ENCODE measurements around the gene CACNA1G. TPM values are rescaled to one million over a fixed set of nuclear protein-coding genes. Genes with fewer than 3 reads are reported as not detected.

The CACNA1G gene
- total RNA-seq, 1 donor from 2014 or later, result not detected

- no peak for DNase-seq (ENCODE audit: low read depth in 2 of 2)
Measured at GRCh38 chr17:50533185-50533584, 27.3 kb upstream of the CACNA1G start.

DNA sequence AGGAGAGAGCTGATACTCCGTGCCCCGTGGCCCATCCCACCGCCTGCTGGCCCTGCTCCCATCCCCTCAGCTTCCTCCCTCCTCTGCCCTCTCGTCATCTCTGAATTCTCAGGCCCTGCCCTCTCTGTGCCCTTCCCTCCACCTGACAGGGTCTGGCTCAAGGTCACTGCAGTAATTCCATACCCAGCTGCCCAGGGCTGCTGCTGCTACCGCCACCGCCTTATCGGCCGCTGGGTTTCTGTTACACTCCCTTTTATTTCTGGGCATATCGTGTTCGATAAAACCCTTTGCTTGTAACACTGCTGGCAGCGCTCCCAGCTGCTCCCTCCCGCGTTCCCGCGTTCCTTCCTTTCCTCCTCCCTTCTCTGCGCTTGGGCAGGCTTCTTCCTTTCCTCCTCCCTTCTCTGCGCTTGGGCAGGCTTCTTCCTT is 26.8 kb upstream of the CACNA1G start:
- no peak for DNase-seq (ENCODE audit: low read depth in 2 of 2)

GRCh38 chr17:50534222-50534978 is 26.1 kb upstream of the CACNA1G start:
- DNase-seq (ENCODE audit: low read depth in 2 of 2), result peak in 1 of 2 donors; percentile 30

GRCh38 chr17:50534979-50535326 is 25.6 kb upstream of the CACNA1G start:
- no peak for DNase-seq (ENCODE audit: low read depth in 2 of 2)

DNA sequence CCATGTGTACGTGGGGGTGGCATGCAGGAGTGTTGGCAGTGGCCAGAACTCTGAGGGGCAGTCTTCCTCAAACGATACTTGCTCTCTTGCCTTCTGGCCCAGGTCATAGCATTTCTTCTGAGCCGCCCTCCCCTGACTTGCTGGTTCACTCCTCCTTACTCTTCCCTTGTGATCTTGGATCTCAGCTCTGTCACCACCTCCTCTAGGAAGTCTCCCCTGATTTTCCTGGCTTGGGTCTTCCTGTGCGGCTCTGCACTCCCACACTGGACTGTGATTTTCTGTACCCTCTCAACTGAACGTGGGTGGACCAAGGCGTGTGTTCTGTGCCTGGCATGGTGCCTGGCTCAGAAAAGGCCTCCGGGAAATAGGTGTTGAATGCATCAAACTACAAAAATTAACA is 25.1 kb upstream of the CACNA1G start:
- DNase-seq (ENCODE audit: low read depth in 2 of 2), result no peak

DNA sequence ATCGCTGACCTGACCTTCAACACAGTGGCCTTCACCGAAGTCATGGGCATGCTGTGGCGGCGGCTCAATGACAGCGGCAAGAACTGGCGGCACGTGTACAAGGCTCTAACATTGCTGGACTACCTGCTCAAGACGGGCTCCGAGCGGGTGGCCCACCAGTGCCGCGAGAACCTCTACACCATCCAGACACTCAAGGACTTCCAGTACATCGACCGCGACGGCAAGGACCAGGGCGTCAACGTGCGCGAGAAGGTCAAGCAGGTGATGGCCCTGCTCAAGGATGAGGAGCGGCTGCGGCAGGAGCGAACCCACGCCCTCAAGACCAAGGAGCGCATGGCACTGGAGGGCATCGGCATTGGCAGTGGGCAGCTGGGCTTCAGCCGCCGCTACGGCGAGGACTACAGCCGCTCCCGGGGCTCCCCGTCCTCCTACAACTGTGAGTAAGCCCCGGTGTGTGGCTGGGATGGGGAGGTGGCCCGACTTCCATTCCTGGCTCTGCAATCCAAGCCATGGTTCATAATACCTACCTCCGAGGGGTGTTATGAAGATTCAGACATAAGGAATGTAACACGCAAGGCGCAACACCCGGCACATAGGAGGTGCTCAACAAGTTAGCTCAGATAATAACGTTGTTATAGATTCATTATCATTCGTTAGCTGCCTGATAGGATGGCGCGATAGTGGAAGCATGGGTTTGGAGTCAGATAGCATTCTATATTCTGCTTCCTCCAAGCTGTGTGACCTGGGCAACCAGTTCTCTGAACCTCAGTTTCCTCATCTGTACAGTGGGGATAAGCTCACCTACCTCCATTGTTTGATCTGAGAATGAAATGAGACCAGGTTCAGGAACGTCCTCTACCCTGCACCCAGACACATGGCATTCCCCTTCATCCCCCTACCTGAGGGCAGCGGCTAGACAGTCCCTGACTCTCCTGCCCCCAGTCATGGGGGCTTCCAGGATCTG is 23.6 kb upstream of the CACNA1G start:
- DNase-seq (ENCODE audit: low read depth in 2 of 2), result no peak

GRCh38 chr17:50537721-50538548 is 22.6 kb upstream of the CACNA1G start:
- DNase-seq (ENCODE audit: low read depth in 2 of 2), result no peak

GRCh38 chr17:50538549-50539410 is 21.7 kb upstream of the CACNA1G start:
- no peak for DNase-seq (ENCODE audit: low read depth in 2 of 2)

GRCh38 chr17:50539762-50540559 is 20.6 kb upstream of the CACNA1G start:
- DNase-seq (ENCODE audit: low read depth in 2 of 2), result no peak

DNA sequence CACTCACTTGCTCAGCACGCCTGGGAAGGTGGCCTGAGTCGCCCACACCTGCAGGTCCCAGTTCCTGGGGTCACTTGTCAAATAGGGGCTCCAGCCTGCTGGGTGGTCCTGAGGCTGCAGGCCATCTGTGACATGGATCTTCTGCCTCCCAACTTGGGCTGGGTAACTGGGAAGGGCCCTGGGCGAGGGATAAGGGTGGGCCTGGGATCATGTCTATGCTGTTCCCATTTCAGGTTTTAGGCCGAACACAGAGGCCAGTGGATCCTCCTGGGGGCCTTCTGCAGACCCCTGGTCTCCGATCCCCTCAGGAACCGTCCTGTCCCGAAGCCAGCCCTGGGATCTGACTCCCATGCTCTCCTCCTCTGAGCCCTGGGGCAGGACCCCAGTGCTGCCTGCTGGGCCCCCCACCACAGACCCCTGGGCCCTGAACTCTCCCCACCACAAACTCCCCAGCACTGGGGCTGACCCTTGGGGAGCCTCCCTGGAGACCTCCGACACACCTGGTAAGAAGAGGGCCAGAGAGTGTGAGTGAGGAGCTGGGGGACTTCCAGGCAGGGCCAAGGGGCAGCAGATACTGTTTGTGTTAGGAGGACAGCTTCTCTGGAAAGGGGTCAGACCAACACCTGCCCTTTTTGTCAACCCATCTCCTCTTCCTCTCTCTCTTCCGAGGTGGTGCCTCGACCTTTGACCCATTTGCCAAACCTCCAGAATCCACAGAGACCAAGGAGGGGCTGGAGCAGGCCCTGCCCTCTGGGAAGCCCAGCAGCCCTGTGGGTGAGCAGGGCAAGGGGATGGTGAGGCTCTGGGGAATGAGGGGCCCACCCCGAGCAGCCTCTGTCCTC is 19.7 kb upstream of the CACNA1G start:
- DNase-seq (ENCODE audit: low read depth in 2 of 2), result no peak

DNA sequence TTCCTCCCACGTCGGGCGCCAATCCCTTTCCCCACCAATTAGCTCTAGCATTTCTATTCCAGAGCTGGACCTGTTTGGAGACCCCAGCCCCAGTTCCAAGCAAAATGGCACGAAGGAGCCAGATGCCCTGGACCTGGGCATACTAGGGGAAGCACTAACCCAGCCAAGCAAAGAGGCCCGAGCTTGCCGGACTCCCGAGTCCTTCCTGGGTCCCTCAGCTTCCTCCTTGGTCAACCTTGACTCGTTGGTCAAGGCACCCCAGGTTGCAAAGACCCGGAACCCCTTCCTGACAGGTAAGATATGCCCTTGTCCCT is 19.2 kb upstream of the CACNA1G start:
- no peak for DNase-seq (ENCODE audit: low read depth in 2 of 2)

DNA sequence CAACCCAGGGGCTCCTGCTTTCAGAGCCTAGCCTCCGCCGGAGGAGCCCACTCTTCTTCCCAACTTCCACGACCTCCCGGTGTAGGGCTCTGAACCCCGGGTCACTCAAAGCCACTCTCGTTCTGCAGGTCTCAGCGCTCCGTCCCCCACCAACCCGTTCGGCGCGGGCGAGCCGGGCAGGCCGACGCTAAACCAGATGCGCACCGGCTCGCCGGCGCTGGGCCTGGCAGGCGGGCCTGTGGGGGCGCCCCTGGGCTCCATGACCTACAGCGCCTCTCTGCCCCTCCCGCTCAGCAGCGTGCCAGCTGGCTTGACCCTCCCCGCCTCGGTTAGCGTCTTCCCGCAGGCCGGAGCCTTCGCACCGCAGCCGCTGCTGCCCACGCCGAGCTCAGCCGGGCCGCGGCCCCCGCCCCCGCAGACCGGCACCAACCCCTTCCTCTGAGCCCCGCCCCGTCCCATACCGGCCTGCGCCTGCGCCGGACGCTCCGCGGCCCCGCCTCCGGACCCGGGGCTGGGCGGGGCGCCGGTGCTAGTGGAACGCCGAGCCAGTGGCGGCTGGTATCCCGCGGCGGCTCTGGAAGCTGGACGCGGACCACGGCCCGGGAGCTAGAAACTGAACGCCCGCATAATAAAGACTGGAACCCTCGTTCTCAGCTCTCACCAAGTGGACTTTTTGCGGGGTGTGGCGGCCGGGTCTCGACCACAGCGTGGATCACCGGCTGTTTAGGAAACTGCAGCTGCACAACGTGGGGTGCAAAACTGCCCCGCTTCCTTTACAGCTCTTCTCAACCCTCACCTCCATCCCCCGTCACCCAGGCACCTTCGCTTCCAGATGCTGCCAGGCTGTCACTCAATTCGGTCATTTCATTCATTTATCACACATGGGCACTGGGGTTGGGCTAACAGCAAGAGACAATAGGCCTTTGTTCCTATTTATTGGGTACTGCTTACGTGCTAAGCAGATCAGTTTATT is 18.5 kb upstream of the CACNA1G start:
- peak; percentile 81 to 86 for DNase-seq (ENCODE audit: low read depth in 2 of 2)

GRCh38 chr17:50542795-50543774 is 17.4 kb upstream of the CACNA1G start:
- DNase-seq (ENCODE audit: low read depth in 2 of 2), result no peak

DNA sequence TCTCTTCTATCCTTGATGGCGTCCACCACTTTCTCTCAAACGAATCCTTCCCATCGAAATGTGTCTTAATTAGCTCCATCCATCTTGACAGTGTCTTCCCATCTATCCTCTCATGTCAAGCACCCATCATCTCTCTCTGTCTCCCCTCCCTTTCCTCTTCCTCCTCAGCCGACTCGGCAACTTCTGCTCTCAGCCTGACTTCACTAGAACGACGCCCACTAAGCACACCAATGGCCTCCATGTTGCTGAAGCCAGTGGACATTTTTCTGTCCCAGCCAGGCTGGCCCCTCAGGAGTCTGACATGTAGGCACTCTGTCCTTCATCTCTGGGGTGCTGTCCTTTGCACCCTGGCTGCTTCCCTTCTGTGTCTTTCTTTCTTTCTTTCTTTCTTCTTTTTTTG is 16.0 kb upstream of the CACNA1G start:
- DNase-seq (ENCODE audit: low read depth in 2 of 2), result no peak

- DNase-seq (ENCODE audit: low read depth in 2 of 2), result no peak
Measured at GRCh38 chr17:50545311-50545710, 15.2 kb upstream of the CACNA1G start.

DNA sequence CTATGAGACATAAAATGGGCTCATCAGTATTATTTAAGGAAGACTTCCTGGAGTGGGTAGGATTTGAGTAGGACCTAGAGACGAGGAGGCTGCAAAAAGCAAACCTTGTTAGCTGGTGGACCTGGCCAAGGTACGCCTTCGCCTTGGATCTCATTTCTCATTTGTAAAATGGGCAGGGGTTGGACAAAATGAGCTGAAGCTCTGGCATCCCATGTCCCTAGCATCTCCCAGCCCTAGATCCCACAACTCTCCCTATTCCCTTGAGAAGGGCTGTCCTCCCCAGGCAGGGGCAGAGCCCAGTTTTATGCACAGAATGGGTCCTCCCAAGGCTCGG is 13.8 kb upstream of the CACNA1G start:
- no peak for DNase-seq (ENCODE audit: low read depth in 2 of 2)

All from lung microvascular endothelial cell (primary cell).